K562 (cell line): ENCODE results near the gene FLT1.

Source experiments
- BRCA1 ChIP-seq, 2 experiments: fragments of 450-650 bp in 1 of 2; sonication (generic) in 1 of 2; formaldehyde crosslinking in 1 of 2; IDR thresholded peaks; 2 replicates each; pipeline versions ENCODE4 v1.5.0 to v1.6.1; 2017 to 2020; ENCODE audit warnings: mild to moderate bottlenecking in 1 of 2, missing genetic modification reagents in 1 of 2
- BRD4 ChIP-seq: fragments of 200-600 bp; sonication (generic); IDR thresholded peaks from 2 replicates; pipeline ENCODE4 v1.6.1; 2017; ENCODE audit warnings: inconsistent platforms
- CTCF ChIP-seq, 3 experiments: IDR thresholded peaks in 2 of 3; conservative IDR thresholded peaks in 1 of 3; 2 replicates each; pipeline ENCODE4 v1.5.1; 2011 to 2012; ENCODE audit warnings: low read length in 3 of 3, mild to moderate bottlenecking in 3 of 3, control low read depth in 2 of 3, improper control_type of control experiment in 1 of 3, inconsistent platforms in 1 of 3, low read depth in 1 of 3, mixed read lengths in 1 of 3, moderate library complexity in 1 of 3; ENCODE audit not compliant: insufficient read depth in 2 of 3
- E2F4 ChIP-seq: sonication (generic); formaldehyde crosslinking; IDR thresholded peaks from 2 replicates; pipeline ENCODE4 v1.8.0; 2022; ENCODE audit warnings: mild to moderate bottlenecking, low read depth, missing genetic modification reagents
- FOXK1 ChIP-seq: sonication (generic); formaldehyde crosslinking; IDR thresholded peaks from 2 replicates; pipeline ENCODE4 v1.8.0; 2022; ENCODE audit warnings: missing genetic modification reagents, mild to moderate bottlenecking, borderline replicate concordance
- RAD21 ChIP-seq, 2 experiments: fragments of 250-450 bp in 1 of 2; fragments of 450-650 bp in 1 of 2; sonication (Bioruptor Pico) in 1 of 2; formaldehyde crosslinking in 1 of 2; IDR thresholded peaks in 1 of 2; conservative IDR thresholded peaks in 1 of 2; 2 replicates each; pipeline versions ENCODE4 v1.4.0 to v1.8.0; 2020 to 2022; ENCODE audit warnings: mild to moderate bottlenecking in 2 of 2, moderate library complexity in 1 of 2
- ZNF280B ChIP-seq: fragments of 250-450 bp; sonication (Bioruptor Pico); IDR thresholded peaks from 2 replicates; pipeline ENCODE4 v1.5.1; 2021; ENCODE audit warnings: mild to moderate bottlenecking

GRCh38 chr13:28442839-28443238, 52.1 kb downstream of the FLT1 start:
- TF ChIP-seq E2F4 (CRISPR knock-in tag) = no peak
- no peak for TF ChIP-seq FOXK1 (CRISPR knock-in tag)
- TF ChIP-seq CTCF (IDR thresholded peaks at IDR 0.05 in 2 of 3, conservative IDR thresholded peaks at IDR 0.05 in 1 of 3; ENCODE audit: insufficient read depth in 2 of 3, low read depth in 1 of 3, low read length in 3 of 3) = no peak
- TF ChIP-seq ZNF280B = no peak
- no peak for TF ChIP-seq RAD21 (CRISPR knock-in tag; conservative IDR thresholded peaks at IDR 0.05 in 1 of 2, IDR thresholded peaks at IDR 0.05 in 1 of 2)
- no peak for TF ChIP-seq BRD4
- no peak for TF ChIP-seq BRCA1 (IDR thresholded peaks at IDR 0.05)
- TF ChIP-seq BRCA1 (CRISPR knock-in tag; IDR thresholded peaks at IDR 0.05) = no peak
